HEK293 (cell line): ENCODE results near the gene MAP3K5.
A peak's percentile ranks its signal among the peaks of the same experiment; 100 is the strongest.

Source experiments
- CTCF ChIA-PET: fragments of 350-600 bp; formaldehyde crosslinking; extraction: SDS; loops from one replicate; lab custom pipeline; 2021; ENCODE audit warnings: antibody characterized with exemption; lab: Yijun Ruan, JAX
- POLR2A ChIA-PET: fragments of 300-600 bp; formaldehyde crosslinking; extraction: SDS; loops from one replicate; lab custom pipeline; 2020; ENCODE audit warnings: antibody characterized with exemption, inconsistent platforms; lab: Yijun Ruan, JAX
- H3K27ac ChIP-seq: fragments of 200-500 bp; sonication (Bioruptor generic); 2 replicates; pipeline ENCODE4 v1.5.1; 2014; ENCODE audit warnings: low read depth, low read length, control low read depth, inconsistent platforms; ENCODE audit errors: extremely low read depth
- H3K36me3 ChIP-seq, 2 experiments: fragments of 200-500 bp in 1 of 2; sonication (Bioruptor generic) in 1 of 2; 1 replicate in 1 of 2; 2 replicates in 1 of 2; pipeline ENCODE4 v1.5.1; 2014 to 2017; ENCODE audit warnings: inconsistent platforms in 2 of 2, low read length in 2 of 2; ENCODE audit not compliant: control insufficient read depth in 2 of 2, insufficient read depth in 1 of 2
- H3K4me1 ChIP-seq: fragments of 200-500 bp; sonication (Bioruptor generic); 2 replicates; pipeline ENCODE4 v1.5.1; 2014; ENCODE audit warnings: mild to moderate bottlenecking, low read length, inconsistent platforms; ENCODE audit not compliant: control insufficient read depth, insufficient read depth
- H3K4me3 ChIP-seq: 2 replicates; pipeline ENCODE4 v1.5.1; 2011; ENCODE audit warnings: low read depth, mild to moderate bottlenecking, control low read depth, low read length, moderate library complexity
- H3K9me3 ChIP-seq: fragments of 200-500 bp; sonication (Bioruptor generic); 2 replicates; pipeline ENCODE4 v1.5.1; 2014; ENCODE audit warnings: low read depth, low read length, inconsistent platforms; ENCODE audit not compliant: control insufficient read depth, insufficient read depth
- ATF2 ChIP-seq: fragments of 450-650 bp; formaldehyde crosslinking; IDR thresholded peaks from 2 replicates; pipeline ENCODE4 v1.5.1; 2016; ENCODE audit warnings: missing biosample characterization, missing genetic modification characterization, low read depth
- BCL11A ChIP-seq: fragments of 450-650 bp; formaldehyde crosslinking; IDR thresholded peaks from 2 replicates; pipeline ENCODE4 v1.5.1; 2016; ENCODE audit warnings: low read depth, missing biosample characterization, missing genetic modification characterization
- HOXD13 ChIP-seq: sonication (generic); formaldehyde crosslinking; IDR thresholded peaks from 2 replicates; pipeline ENCODE4 v1.8.0; 2022; ENCODE audit warnings: missing genetic modification reagents, borderline replicate concordance
- KLF9 ChIP-seq: fragments of 450-650 bp; formaldehyde crosslinking; IDR thresholded peaks from 2 replicates; pipeline ENCODE4 v1.5.1; 2016; ENCODE audit warnings: missing biosample characterization, missing genetic modification characterization, low read depth
- SCRT1 ChIP-seq: fragments of 450-650 bp; formaldehyde crosslinking; IDR thresholded peaks from 2 replicates; pipeline ENCODE4 v1.5.1; 2016; ENCODE audit warnings: missing biosample characterization, missing genetic modification characterization, borderline replicate concordance
- SP3 ChIP-seq: fragments of 450-650 bp; formaldehyde crosslinking; IDR thresholded peaks from 2 replicates; pipeline ENCODE4 v1.5.1; 2016; ENCODE audit warnings: missing biosample characterization, missing genetic modification characterization
- ZBTB10 ChIP-seq: fragments of 450-650 bp; formaldehyde crosslinking; IDR thresholded peaks from 2 replicates; pipeline ENCODE4 v1.5.1; 2016; ENCODE audit warnings: missing biosample characterization, missing genetic modification characterization
- ZBTB21 ChIP-seq: fragments of 450-650 bp; formaldehyde crosslinking; IDR thresholded peaks from 2 replicates; pipeline ENCODE4 v1.5.1; 2017; ENCODE audit warnings: missing biosample characterization, missing genetic modification characterization
- ZBTB7A ChIP-seq: fragments of 450-650 bp; formaldehyde crosslinking; IDR thresholded peaks from 2 replicates; pipeline ENCODE4 v1.5.1; 2016; ENCODE audit warnings: low read depth, missing biosample characterization, missing genetic modification characterization
- ZFP69B ChIP-seq: fragments of 450-650 bp; formaldehyde crosslinking; IDR thresholded peaks from 2 replicates; pipeline ENCODE4 v1.5.1; 2016; ENCODE audit warnings: missing biosample characterization, missing genetic modification characterization
- ZNF138 ChIP-seq: fragments of 450-650 bp; formaldehyde crosslinking; IDR thresholded peaks from 2 replicates; pipeline ENCODE4 v1.5.1; 2016; ENCODE audit warnings: missing biosample characterization, missing genetic modification characterization, borderline replicate concordance
- ZNF24 ChIP-seq: fragments of 450-650 bp; formaldehyde crosslinking; IDR thresholded peaks from 2 replicates; pipeline ENCODE4 v1.5.1; 2016; ENCODE audit warnings: missing biosample characterization, missing genetic modification characterization
- ZNF335 ChIP-seq: fragments of 450-650 bp; formaldehyde crosslinking; conservative IDR thresholded peaks from 2 replicates; pipeline ENCODE4 v1.5.1; 2016; ENCODE audit warnings: missing biosample characterization, missing genetic modification characterization
- ZNF362 ChIP-seq: fragments of 450-650 bp; formaldehyde crosslinking; IDR thresholded peaks from 2 replicates; pipeline ENCODE4 v1.5.1; 2016; ENCODE audit warnings: missing biosample characterization, missing genetic modification characterization
- ZNF48 ChIP-seq: fragments of 450-650 bp; formaldehyde crosslinking; IDR thresholded peaks from 2 replicates; pipeline ENCODE4 v1.5.1; 2016; ENCODE audit warnings: missing biosample characterization, missing genetic modification characterization
- ZNF529 ChIP-seq: fragments of 450-650 bp; formaldehyde crosslinking; IDR thresholded peaks from 2 replicates; pipeline ENCODE4 v1.5.1; 2017; ENCODE audit warnings: missing genetic modification characterization, missing biosample characterization; ENCODE audit not compliant: insufficient replicate concordance
- ZNF544 ChIP-seq: fragments of 450-650 bp; formaldehyde crosslinking; IDR thresholded peaks from 2 replicates; pipeline ENCODE4 v1.5.0; 2017; ENCODE audit warnings: missing biosample characterization, missing genetic modification characterization
- ZNF610 ChIP-seq: fragments of 450-650 bp; formaldehyde crosslinking; IDR thresholded peaks from 2 replicates; pipeline ENCODE4 v1.5.1; 2016; ENCODE audit warnings: missing biosample characterization, missing genetic modification characterization, borderline replicate concordance
- ZNF830 ChIP-seq: fragments of 450-650 bp; IDR thresholded peaks from 2 replicates; pipeline ENCODE4 v1.5.0; 2018; ENCODE audit warnings: missing biosample characterization, missing genetic modification characterization, low read depth, mild to moderate bottlenecking, moderate library complexity
- ZNF837 ChIP-seq: fragments of 450-650 bp; formaldehyde crosslinking; IDR thresholded peaks from 2 replicates; pipeline ENCODE4 v1.5.1; 2016; ENCODE audit warnings: missing biosample characterization, missing genetic modification characterization
- TF ChIP-seq, protein P1 (sequence below): sonication (generic); formaldehyde crosslinking; IDR thresholded peaks from 2 replicates; pipeline ENCODE4 v1.8.1; 2022; ENCODE audit warnings: mild to moderate bottlenecking, moderate library complexity, missing genetic modification reagents
- TF ChIP-seq, protein P2 (sequence below): fragments of 450-650 bp; formaldehyde crosslinking; IDR thresholded peaks from 2 replicates; pipeline ENCODE4 v1.5.1; 2017; ENCODE audit warnings: missing biosample characterization, missing genetic modification characterization
- TF ChIP-seq, protein P3 (sequence below): fragments of 450-650 bp; formaldehyde crosslinking; IDR thresholded peaks from 2 replicates; pipeline ENCODE4 v1.5.1; 2016; ENCODE audit warnings: missing biosample characterization, missing genetic modification characterization, borderline replicate concordance

MAP3K5 gene

DNA sequence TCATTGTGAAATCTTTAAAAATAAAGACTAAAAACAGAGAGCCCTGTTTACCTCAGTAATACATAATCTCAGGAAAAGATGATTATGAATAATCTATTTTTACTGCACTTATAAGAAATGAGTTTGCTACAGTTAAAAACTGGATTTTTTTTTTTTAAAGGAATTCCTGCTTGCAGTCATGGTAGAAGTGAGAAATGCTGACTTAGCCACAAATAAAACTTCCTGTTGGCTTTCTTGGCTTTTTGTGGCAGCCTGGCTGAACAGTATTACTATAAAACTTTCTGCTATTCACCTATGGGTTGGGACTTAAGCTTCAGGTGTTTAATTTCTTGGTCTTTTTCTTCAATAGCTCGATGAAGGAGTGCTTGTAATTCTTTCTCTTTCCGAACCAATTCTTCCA is 230.1 kb downstream of the MAP3K5 start:
- Histone ChIP-seq H3K36me3 (peaks cover 0 to 3% of the 10 kb centered on the region in 2 experiments; a peak in 2 of 3 replicates), H3K27ac (no peak overlapping the region), H3K9me3 (no peaks in the 10 kb centered on the region), H3K4me1 (peaks cover 22% of the 10 kb centered on the region), H3K4me3 (no peak overlapping the region)
- ChIA-PET POLR2A (no interaction called here), CTCF (interaction anchor here (2.1 to 3.9 kb wide), 2 partner anchors 11 to 15 kb away, joined by 7 to 31 read pairs; partner anchors contain the start of gene MAP7)
- TF ChIP-seq ZBTB7A (tag by site-specific recombination), result no peak
- no peak for TF ChIP-seq ZNF837 (tag by site-specific recombination)
- no peak for TF ChIP-seq SCRT1
- no peak for TF ChIP-seq BCL11A (tag by site-specific recombination)
- TF ChIP-seq, protein P1, sequence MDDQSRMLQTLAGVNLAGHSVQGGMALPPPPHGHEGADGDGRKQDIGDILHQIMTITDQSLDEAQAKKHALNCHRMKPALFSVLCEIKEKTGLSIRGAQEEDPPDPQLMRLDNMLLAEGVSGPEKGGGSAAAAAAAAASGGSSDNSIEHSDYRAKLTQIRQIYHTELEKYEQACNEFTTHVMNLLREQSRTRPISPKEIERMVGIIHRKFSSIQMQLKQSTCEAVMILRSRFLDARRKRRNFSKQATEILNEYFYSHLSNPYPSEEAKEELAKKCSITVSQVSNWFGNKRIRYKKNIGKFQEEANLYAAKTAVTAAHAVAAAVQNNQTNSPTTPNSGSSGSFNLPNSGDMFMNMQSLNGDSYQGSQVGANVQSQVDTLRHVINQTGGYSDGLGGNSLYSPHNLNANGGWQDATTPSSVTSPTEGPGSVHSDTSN (CRISPR knock-in tag), result no peak
- no peak for TF ChIP-seq ZNF335 (tag by site-specific recombination)
- TF ChIP-seq ZNF830 (tag by site-specific recombination), result no peak
- TF ChIP-seq ZNF24 (tag by site-specific recombination), result no peak
- no peak for TF ChIP-seq ZFP69B
- TF ChIP-seq ZNF529 (tag by site-specific recombination), result no peak
- TF ChIP-seq ZNF544 (tag by site-specific recombination), result no peak
- no peak for TF ChIP-seq ZNF610 (tag by site-specific recombination)
- no peak for TF ChIP-seq ZBTB10 (tag by site-specific recombination)
- no peak for TF ChIP-seq SP3

DNA sequence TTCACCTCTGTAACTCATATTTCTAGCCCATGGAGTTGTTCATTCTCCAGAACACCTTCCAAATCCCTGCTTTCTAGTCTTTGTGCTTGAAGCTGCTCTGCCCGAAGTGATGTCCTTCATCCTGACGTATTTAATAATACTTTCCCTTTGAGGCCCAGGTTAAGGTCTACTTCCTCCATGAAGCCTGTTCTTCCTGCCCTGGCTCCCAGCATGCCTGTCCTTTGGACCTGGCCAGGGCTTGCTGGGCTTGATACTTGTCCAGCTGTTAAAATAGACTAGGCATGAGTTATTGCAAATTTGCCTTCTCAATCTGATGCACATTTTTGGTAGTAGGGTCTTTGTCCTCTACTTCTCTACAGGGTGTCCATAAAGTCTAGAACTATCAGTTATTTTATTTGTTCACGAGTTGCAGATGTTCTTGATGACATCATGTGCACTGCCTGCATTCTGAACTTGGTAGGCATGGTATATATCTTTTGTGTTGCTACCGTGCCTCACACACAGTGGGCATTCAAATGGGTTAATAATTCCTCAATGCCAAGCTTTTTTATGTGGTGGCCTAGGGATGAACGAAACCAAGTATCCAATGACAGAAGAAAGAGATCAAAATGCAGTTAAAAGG is 239.0 kb downstream of the MAP3K5 start:
- TF ChIP-seq KLF9 (no peak), ATF2 (peak; percentile 53; the same call in 1 of the 2 replicates)
- ChIA-PET CTCF (no interaction called here), POLR2A (no interaction called here)
- no peak overlapping the region for H3K4me3 ChIP-seq
- H3K36me3 ChIP-seq, result peaks cover 0 to 3% of the 10 kb centered on the region in 2 experiments; a peak in 2 of 3 replicates
- no peaks in the 10 kb centered on the region for H3K9me3 ChIP-seq
- peaks cover 7% of the 10 kb centered on the region for H3K4me1 ChIP-seq
- H3K27ac ChIP-seq, result no peak overlapping the region

DNA sequence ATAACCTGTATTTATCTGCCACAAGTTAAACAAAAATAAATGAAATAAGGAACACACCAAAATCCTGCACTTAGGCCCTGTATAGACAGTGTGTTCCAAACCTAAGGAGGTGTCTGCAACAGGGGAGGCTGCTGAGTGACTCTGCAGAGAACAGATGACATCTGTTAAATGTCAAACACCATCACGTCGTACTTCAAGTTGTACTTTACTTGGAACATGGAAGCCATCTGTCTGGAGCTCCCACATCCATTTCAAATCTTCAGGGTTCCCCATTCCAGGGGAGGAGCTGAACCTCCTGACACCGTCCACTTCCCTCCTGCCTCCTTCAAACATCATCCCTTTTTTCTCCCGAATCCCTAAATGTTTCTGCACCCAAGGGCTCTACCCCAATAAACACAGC is 240.2 kb downstream of the MAP3K5 start:
- no peaks in the 10 kb centered on the region; a peak in 1 of 3 replicates for H3K36me3 ChIP-seq
- H3K4me3 ChIP-seq, result no peak overlapping the region
- peaks cover 7% of the 10 kb centered on the region for H3K4me1 ChIP-seq
- H3K9me3 ChIP-seq, result no peaks in the 10 kb centered on the region
- CTCF ChIA-PET, result interaction anchor here (0.5 to 3.2 kb wide), 7 partner anchors 9 to 877 kb away, joined by 3 to 31 read pairs (median 3); no protein-coding TSS in a partner anchor
- POLR2A ChIA-PET, result no interaction called here
- H3K27ac ChIP-seq, result no peak overlapping the region
- TF ChIP-seq ZNF138 (tag by site-specific recombination), result no peak
- no peak for TF ChIP-seq ZBTB21 (tag by site-specific recombination)
- TF ChIP-seq ZNF48 (tag by site-specific recombination), result no peak
- TF ChIP-seq, protein P2, sequence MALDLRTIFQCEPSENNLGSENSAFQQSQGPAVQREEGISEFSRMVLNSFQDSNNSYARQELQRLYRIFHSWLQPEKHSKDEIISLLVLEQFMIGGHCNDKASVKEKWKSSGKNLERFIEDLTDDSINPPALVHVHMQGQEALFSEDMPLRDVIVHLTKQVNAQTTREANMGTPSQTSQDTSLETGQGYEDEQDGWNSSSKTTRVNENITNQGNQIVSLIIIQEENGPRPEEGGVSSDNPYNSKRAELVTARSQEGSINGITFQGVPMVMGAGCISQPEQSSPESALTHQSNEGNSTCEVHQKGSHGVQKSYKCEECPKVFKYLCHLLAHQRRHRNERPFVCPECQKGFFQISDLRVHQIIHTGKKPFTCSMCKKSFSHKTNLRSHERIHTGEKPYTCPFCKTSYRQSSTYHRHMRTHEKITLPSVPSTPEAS (tag by site-specific recombination), result no peak
- TF ChIP-seq HOXD13 (CRISPR knock-in tag), result no peak
- TF ChIP-seq, protein P3, sequence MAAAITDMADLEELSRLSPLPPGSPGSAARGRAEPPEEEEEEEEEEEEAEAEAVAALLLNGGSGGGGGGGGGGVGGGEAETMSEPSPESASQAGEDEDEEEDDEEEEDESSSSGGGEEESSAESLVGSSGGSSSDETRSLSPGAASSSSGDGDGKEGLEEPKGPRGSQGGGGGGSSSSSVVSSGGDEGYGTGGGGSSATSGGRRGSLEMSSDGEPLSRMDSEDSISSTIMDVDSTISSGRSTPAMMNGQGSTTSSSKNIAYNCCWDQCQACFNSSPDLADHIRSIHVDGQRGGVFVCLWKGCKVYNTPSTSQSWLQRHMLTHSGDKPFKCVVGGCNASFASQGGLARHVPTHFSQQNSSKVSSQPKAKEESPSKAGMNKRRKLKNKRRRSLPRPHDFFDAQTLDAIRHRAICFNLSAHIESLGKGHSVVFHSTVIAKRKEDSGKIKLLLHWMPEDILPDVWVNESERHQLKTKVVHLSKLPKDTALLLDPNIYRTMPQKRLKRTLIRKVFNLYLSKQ (tag by site-specific recombination), result no peak
- TF ChIP-seq ZNF362 (tag by site-specific recombination), result no peak
